Activated B cell treated with CpG ODN at 0.5 μM for 24 hours (primary cell): ENCODE data around the gene FPGS. TPM values are rescaled to one million over a fixed set of nuclear protein-coding genes. Genes with fewer than 3 reads are reported as not detected.

ENCODE experiments used
- ATAC-seq: fragments of 200-7000 bp; cut with Tn5 transposase; one replicate; pipeline ENCODE4 v1.10.0; 2021; ENCODE audit warnings: low read depth, mild to moderate bottlenecking, moderate library complexity
- CTCF ChIA-PET: fragments of 350-600 bp; sonication (Branson Sonifier 250); formaldehyde crosslinking; loops from one replicate; lab custom pipeline; 2021; ENCODE audit warnings: antibody characterized with exemption; lab: Charles Lee
- POLR2A ChIA-PET: fragments of 350-600 bp; sonication (Branson Sonifier 250); formaldehyde crosslinking; loops from one replicate; lab custom pipeline; 2021; ENCODE audit warnings: antibody characterized with exemption; lab: Charles Lee
- DNase-seq: peaks from one replicate; pipeline ENCODE4 v3.0.0; 2022
- H3K27ac Mint-ChIP-seq: one replicate; pipeline ENCODE4 v1.8.0; 2020; ENCODE audit warnings: mixed read lengths
- H3K27me3 Mint-ChIP-seq: one replicate; pipeline ENCODE4 v1.8.0; 2021; ENCODE audit warnings: mixed read lengths
- H3K36me3 Mint-ChIP-seq: one replicate; pipeline ENCODE4 v1.8.0; 2021; ENCODE audit warnings: low read depth, mixed read lengths
- H3K4me1 Mint-ChIP-seq: one replicate; pipeline ENCODE4 v1.8.0; 2021; ENCODE audit warnings: mixed read lengths
- H3K4me3 Mint-ChIP-seq: one replicate; pipeline ENCODE4 v1.8.0; 2020; ENCODE audit warnings: mild to moderate bottlenecking, mixed read lengths
- H3K9me3 Mint-ChIP-seq: one replicate; pipeline ENCODE4 v1.8.0; 2020; ENCODE audit warnings: mixed read lengths
- CTCF ChIP-seq: fragments of 200-600 bp; IDR thresholded peaks from one replicate; pipeline ENCODE4 v1.8.0; 2022; ENCODE audit warnings: antibody characterized with exemption, mild to moderate bottlenecking
- intact Hi-C: fragments of 100-400 bp; cut with micrococcal nuclease; formaldehyde crosslinking; loops from one replicate; pipeline ENCODE4 v1.15.1; 2024
- total RNA-seq: library from RNA; stranded (reverse); gene quantifications from 2 replicates; pipeline ENCODE4 v1.2.3, GENCODE V29; 2022

FPGS gene
- total RNA-seq, 1 donor from 2014 or later, result 135 TPM

- ATAC-seq, result no peak
- H3K27me3 Mint-ChIP-seq, result no peaks in the 10 kb centered on the region
- no peak for TF ChIP-seq CTCF
- ChIA-PET POLR2A (interaction anchor here (1.1 kb wide), 1 partner anchor 11 kb away, joined by 3 read pairs; no protein-coding TSS in a partner anchor), CTCF (no interaction called here)
- H3K4me1 Mint-ChIP-seq, result no peaks in the 10 kb centered on the region
- H3K4me3 Mint-ChIP-seq, result no peak overlapping the region
- DNase-seq, result no peak
- no peaks in the 10 kb centered on the region for H3K9me3 Mint-ChIP-seq
- intact Hi-C loops, result no loop called here
- no peak overlapping the region for H3K27ac Mint-ChIP-seq
- H3K36me3 Mint-ChIP-seq, result peaks cover 66% of the 10 kb centered on the region
Measured at GRCh38 chr9:127814619-127815511, 12.2 kb downstream of the FPGS start.

GRCh38 chr9:127815512-127816361 lies 13.1 kb downstream of the FPGS start:
- no peak overlapping the region for H3K27ac Mint-ChIP-seq
- no peaks in the 10 kb centered on the region for H3K4me1 Mint-ChIP-seq

GRCh38 chr9:127816362-127816725 lies 13.7 kb downstream of the FPGS start:
- Mint-ChIP-seq H3K27me3 (no peaks in the 10 kb centered on the region), H3K36me3 (peaks cover 59% of the 10 kb centered on the region), H3K4me3 (no peak overlapping the region), H3K9me3 (no peaks in the 10 kb centered on the region), H3K4me1 (no peaks in the 10 kb centered on the region), H3K27ac (no peak overlapping the region)
- intact Hi-C loops, result no loop called here
- DNase-seq, result no peak
- CTCF ChIA-PET, result no interaction called here
- POLR2A ChIA-PET, result no interaction called here
- ATAC-seq, result no peak
- TF ChIP-seq CTCF, result no peak

More at GRCh38 chr9:127815512-127816361, 13.1 kb downstream of the FPGS start:
- ChIA-PET CTCF (no interaction called here), POLR2A (no interaction called here)
- no peaks in the 10 kb centered on the region for H3K9me3 Mint-ChIP-seq
- intact Hi-C loops, result no loop called here
- H3K36me3 Mint-ChIP-seq, result peaks cover 61% of the 10 kb centered on the region
- no peaks in the 10 kb centered on the region for H3K27me3 Mint-ChIP-seq
- no peak for ATAC-seq
- no peak for TF ChIP-seq CTCF
- no peak for DNase-seq
- no peak overlapping the region for H3K4me3 Mint-ChIP-seq

GRCh38 chr9:127816728-127817127 lies 14.0 kb downstream of the FPGS start:
- TF ChIP-seq CTCF, result no peak
- DNase-seq (no peak), ATAC-seq (no peak)
- ChIA-PET CTCF (no interaction called here), POLR2A (no interaction called here)
- intact Hi-C loops, result no loop called here
- H3K27ac Mint-ChIP-seq, result no peak overlapping the region
- no peaks in the 10 kb centered on the region for H3K9me3 Mint-ChIP-seq
- H3K36me3 Mint-ChIP-seq, result peaks cover 56% of the 10 kb centered on the region
- no peak overlapping the region for H3K4me3 Mint-ChIP-seq
- H3K27me3 Mint-ChIP-seq, result no peaks in the 10 kb centered on the region
- H3K4me1 Mint-ChIP-seq, result no peaks in the 10 kb centered on the region

GRCh38 chr9:127817881-127818434 lies 15.3 kb downstream of the FPGS start:
- TF ChIP-seq CTCF, result no peak
- H3K4me1 Mint-ChIP-seq, result no peaks in the 10 kb centered on the region
- H3K4me3 Mint-ChIP-seq, result no peak overlapping the region
- H3K27ac Mint-ChIP-seq, result no peak overlapping the region
- ChIA-PET POLR2A (no interaction called here), CTCF (no interaction called here)
- H3K9me3 Mint-ChIP-seq, result no peaks in the 10 kb centered on the region
- DNase-seq (no peak), ATAC-seq (no peak)
- intact Hi-C loops, result no loop called here
- peaks cover 46% of the 10 kb centered on the region for H3K36me3 Mint-ChIP-seq
- no peaks in the 10 kb centered on the region for H3K27me3 Mint-ChIP-seq
